Stimulated activated memory B cell treated with anti-CD40 and anti-IgM and Interleukin-4, amounts not matched to agents 10 μg/mL and 1 μg/mL and 100 μg/mL, for 72 hours (primary cell): ENCODE results near the gene GUCD1.
A peak's percentile ranks its signal among the peaks of the same experiment; 100 is the strongest.

Experiments
- ATAC-seq: fragments of 150-1000 bp; cut with Tn5 transposase; 2 replicates; pipeline ENCODE4 v1.10.0; 2021
- H3K27ac Mint-ChIP-seq: one replicate; pipeline ENCODE4 v1.8.0; 2022; ENCODE audit warnings: mild to moderate bottlenecking, mixed read lengths
- H3K27me3 Mint-ChIP-seq: one replicate; pipeline ENCODE4 v1.8.0; 2022; ENCODE audit warnings: mixed read lengths
- H3K36me3 Mint-ChIP-seq: one replicate; pipeline ENCODE4 v1.8.0; 2022; ENCODE audit warnings: mixed read lengths
- H3K4me1 Mint-ChIP-seq: one replicate; pipeline ENCODE4 v1.8.0; 2022; ENCODE audit warnings: mixed read lengths
- H3K4me3 Mint-ChIP-seq: one replicate; pipeline ENCODE4 v1.8.0; 2022; ENCODE audit warnings: mild to moderate bottlenecking, moderate library complexity, mixed read lengths
- H3K9me3 Mint-ChIP-seq: one replicate; pipeline ENCODE4 v1.8.0; 2022; ENCODE audit warnings: mixed read lengths

GUCD1 gene

GRCh38 chr22:24583221-24584165 is 28.6 kb upstream of the GUCD1 start:
- H3K4me3 Mint-ChIP-seq = no peak overlapping the region
- no peak for ATAC-seq
- H3K4me1 Mint-ChIP-seq = no peaks in the 10 kb centered on the region
- H3K27me3 Mint-ChIP-seq = no peaks in the 10 kb centered on the region
- H3K27ac Mint-ChIP-seq = no peak overlapping the region
- no peaks in the 10 kb centered on the region for H3K36me3 Mint-ChIP-seq
- no peaks in the 10 kb centered on the region for H3K9me3 Mint-ChIP-seq

GRCh38 chr22:24582056-24582814 is 27.3 kb upstream of the GUCD1 start:
- no peaks in the 10 kb centered on the region for H3K36me3 Mint-ChIP-seq
- H3K9me3 Mint-ChIP-seq = no peaks in the 10 kb centered on the region
- no peak overlapping the region for H3K4me3 Mint-ChIP-seq
- H3K4me1 Mint-ChIP-seq = no peaks in the 10 kb centered on the region
- no peak overlapping the region for H3K27ac Mint-ChIP-seq
- no peaks in the 10 kb centered on the region for H3K27me3 Mint-ChIP-seq
- no peak for ATAC-seq

GRCh38 chr22:24580276-24580675 is 25.3 kb upstream of the GUCD1 start:
- Mint-ChIP-seq H3K27ac (no peak overlapping the region), H3K36me3 (peaks cover 14% of the 10 kb centered on the region), H3K4me1 (no peaks in the 10 kb centered on the region)

GRCh38 chr22:24579258-24579601 is 24.3 kb upstream of the GUCD1 start:
- Mint-ChIP-seq H3K4me3 (no peak overlapping the region), H3K36me3 (peaks cover 24% of the 10 kb centered on the region), H3K27me3 (no peaks in the 10 kb centered on the region), H3K27ac (no peak overlapping the region), H3K9me3 (no peaks in the 10 kb centered on the region), H3K4me1 (no peaks in the 10 kb centered on the region)
- no peak for ATAC-seq

More at GRCh38 chr22:24580276-24580675, 25.3 kb upstream of the GUCD1 start:
- no peaks in the 10 kb centered on the region for H3K27me3 Mint-ChIP-seq
- H3K9me3 Mint-ChIP-seq = no peaks in the 10 kb centered on the region
- H3K4me3 Mint-ChIP-seq = no peak overlapping the region
- no peak for ATAC-seq

- H3K27ac Mint-ChIP-seq = no peak overlapping the region
- no peak for ATAC-seq
- no peaks in the 10 kb centered on the region for H3K4me1 Mint-ChIP-seq
Measured at GRCh38 chr22:24578355-24579257, 23.7 kb upstream of the GUCD1 start.

GRCh38 chr22:24576778-24577177 is 21.8 kb upstream of the GUCD1 start:
- H3K4me1 Mint-ChIP-seq = no peaks in the 10 kb centered on the region
- H3K9me3 Mint-ChIP-seq = no peaks in the 10 kb centered on the region
- no peak for ATAC-seq
- H3K27me3 Mint-ChIP-seq = no peaks in the 10 kb centered on the region
- H3K27ac Mint-ChIP-seq = peak overlapping the region; percentile 23
- H3K36me3 Mint-ChIP-seq = peaks cover 43% of the 10 kb centered on the region
- H3K4me3 Mint-ChIP-seq = no peak overlapping the region

More at GRCh38 chr22:24578355-24579257, 23.7 kb upstream of the GUCD1 start:
- no peaks in the 10 kb centered on the region for H3K9me3 Mint-ChIP-seq
- no peak overlapping the region for H3K4me3 Mint-ChIP-seq
- no peaks in the 10 kb centered on the region for H3K27me3 Mint-ChIP-seq
- peaks cover 26% of the 10 kb centered on the region for H3K36me3 Mint-ChIP-seq

- Mint-ChIP-seq H3K36me3 (peaks cover 56% of the 10 kb centered on the region), H3K27ac (no peak overlapping the region), H3K9me3 (no peaks in the 10 kb centered on the region)
Measured at GRCh38 chr22:24571266-24571665, 16.3 kb upstream of the GUCD1 start.

GRCh38 chr22:24567668-24568067 is 12.7 kb upstream of the GUCD1 start:
- peaks cover 41% of the 10 kb centered on the region for H3K36me3 Mint-ChIP-seq
- H3K27ac Mint-ChIP-seq = no peak overlapping the region
- H3K27me3 Mint-ChIP-seq = no peaks in the 10 kb centered on the region
- H3K4me3 Mint-ChIP-seq = no peak overlapping the region
- no peak for ATAC-seq
- H3K4me1 Mint-ChIP-seq = peaks cover 40% of the 10 kb centered on the region
- no peaks in the 10 kb centered on the region for H3K9me3 Mint-ChIP-seq

More at GRCh38 chr22:24571266-24571665, 16.3 kb upstream of the GUCD1 start:
- Mint-ChIP-seq H3K4me1 (peaks cover 10% of the 10 kb centered on the region), H3K4me3 (no peak overlapping the region), H3K27me3 (no peaks in the 10 kb centered on the region)
- ATAC-seq = no peak

GRCh38 chr22:24566899-24567511 is 12.1 kb upstream of the GUCD1 start:
- no peak overlapping the region for H3K4me3 Mint-ChIP-seq
- no peaks in the 10 kb centered on the region for H3K9me3 Mint-ChIP-seq
- peaks cover 38% of the 10 kb centered on the region for H3K36me3 Mint-ChIP-seq
- H3K4me1 Mint-ChIP-seq = peaks cover 47% of the 10 kb centered on the region
- no peak overlapping the region for H3K27ac Mint-ChIP-seq
- ATAC-seq = no peak
- no peaks in the 10 kb centered on the region for H3K27me3 Mint-ChIP-seq

GRCh38 chr22:24565077-24565476 is 10.1 kb upstream of the GUCD1 start:
- Mint-ChIP-seq H3K4me1 (peaks cover 53% of the 10 kb centered on the region), H3K4me3 (no peak overlapping the region), H3K36me3 (peaks cover 30% of the 10 kb centered on the region), H3K9me3 (no peaks in the 10 kb centered on the region), H3K27ac (no peak overlapping the region), H3K27me3 (no peaks in the 10 kb centered on the region)
- ATAC-seq = no peak

GRCh38 chr22:24564376-24565058 is 9.6 kb upstream of the GUCD1 start:
- H3K27me3 Mint-ChIP-seq = no peaks in the 10 kb centered on the region
- ATAC-seq = no peak
- no peak overlapping the region for H3K27ac Mint-ChIP-seq
- no peaks in the 10 kb centered on the region for H3K9me3 Mint-ChIP-seq
- H3K4me1 Mint-ChIP-seq = peaks cover 54% of the 10 kb centered on the region
- peaks cover 24% of the 10 kb centered on the region for H3K36me3 Mint-ChIP-seq
- H3K4me3 Mint-ChIP-seq = no peak overlapping the region

GRCh38 chr22:24563246-24563645 is 8.3 kb upstream of the GUCD1 start:
- Mint-ChIP-seq H3K4me3 (no peak overlapping the region), H3K27me3 (no peaks in the 10 kb centered on the region), H3K36me3 (peaks cover 28% of the 10 kb centered on the region), H3K27ac (no peak overlapping the region), H3K9me3 (no peaks in the 10 kb centered on the region), H3K4me1 (peaks cover 67% of the 10 kb centered on the region)
- no peak for ATAC-seq

- no peaks in the 10 kb centered on the region for H3K27me3 Mint-ChIP-seq
- no peaks in the 10 kb centered on the region for H3K9me3 Mint-ChIP-seq
- H3K27ac Mint-ChIP-seq = peak overlapping the region; percentile 37
- ATAC-seq = no peak
- H3K36me3 Mint-ChIP-seq = peaks cover 37% of the 10 kb centered on the region
- H3K4me1 Mint-ChIP-seq = peaks cover 57% of the 10 kb centered on the region
- no peak overlapping the region for H3K4me3 Mint-ChIP-seq
Measured at GRCh38 chr22:24559471-24559870, 4.5 kb upstream of the GUCD1 start.
